Measurements from ENCODE around the gene IFNE.

DNA sequence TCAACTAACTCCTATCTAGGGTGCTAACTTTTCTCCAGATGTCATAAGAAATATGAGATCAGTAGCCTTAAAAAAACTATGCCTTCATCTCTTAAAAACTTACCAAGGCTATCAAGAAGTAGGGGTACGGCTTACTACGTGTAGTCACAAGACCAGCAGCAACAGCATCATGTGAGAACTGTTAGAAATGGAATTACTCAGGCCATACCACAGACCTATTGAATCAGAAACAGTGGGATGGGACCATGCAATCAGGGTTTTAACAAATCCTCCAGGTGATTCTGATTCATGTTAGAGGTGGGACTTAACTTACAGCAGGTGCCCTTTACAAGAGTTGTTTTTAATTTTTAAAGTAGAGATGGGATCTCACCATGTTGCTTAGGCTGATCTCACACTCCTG, 4.6 kb downstream of the IFNE start:
- no peak for TF ChIP-seq POLR2A (IDR thresholded peaks at IDR 0.05)
- TF ChIP-seq, protein P1, sequence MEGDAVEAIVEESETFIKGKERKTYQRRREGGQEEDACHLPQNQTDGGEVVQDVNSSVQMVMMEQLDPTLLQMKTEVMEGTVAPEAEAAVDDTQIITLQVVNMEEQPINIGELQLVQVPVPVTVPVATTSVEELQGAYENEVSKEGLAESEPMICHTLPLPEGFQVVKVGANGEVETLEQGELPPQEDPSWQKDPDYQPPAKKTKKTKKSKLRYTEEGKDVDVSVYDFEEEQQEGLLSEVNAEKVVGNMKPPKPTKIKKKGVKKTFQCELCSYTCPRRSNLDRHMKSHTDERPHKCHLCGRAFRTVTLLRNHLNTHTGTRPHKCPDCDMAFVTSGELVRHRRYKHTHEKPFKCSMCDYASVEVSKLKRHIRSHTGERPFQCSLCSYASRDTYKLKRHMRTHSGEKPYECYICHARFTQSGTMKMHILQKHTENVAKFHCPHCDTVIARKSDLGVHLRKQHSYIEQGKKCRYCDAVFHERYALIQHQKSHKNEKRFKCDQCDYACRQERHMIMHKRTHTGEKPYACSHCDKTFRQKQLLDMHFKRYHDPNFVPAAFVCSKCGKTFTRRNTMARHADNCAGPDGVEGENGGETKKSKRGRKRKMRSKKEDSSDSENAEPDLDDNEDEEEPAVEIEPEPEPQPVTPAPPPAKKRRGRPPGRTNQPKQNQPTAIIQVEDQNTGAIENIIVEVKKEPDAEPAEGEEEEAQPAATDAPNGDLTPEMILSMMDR (IDR thresholded peaks at IDR 0.05): no peak

Measured in Peyer's patch (tissue), 4 donors.